BLaER1 (cell line): Measurements from ENCODE around the gene ERBB3.

Source experiments
- H3K27ac ChIP-seq: shearing (Covaris generic); formaldehyde crosslinking; 2 replicates; pipeline ENCODE4 v1.8.1; 2022
- H3K27me3 ChIP-seq: shearing (Covaris generic); formaldehyde crosslinking; 2 replicates; pipeline ENCODE4 v1.8.1; 2022
- H3K36me3 ChIP-seq: shearing (Covaris generic); formaldehyde crosslinking; 2 replicates; pipeline ENCODE4 v1.8.1; 2022
- H3K4me1 ChIP-seq: shearing (Covaris generic); formaldehyde crosslinking; 2 replicates; pipeline ENCODE4 v1.8.1; 2022
- H3K4me2 ChIP-seq: shearing (Covaris generic); formaldehyde crosslinking; 2 replicates; pipeline ENCODE4 v1.8.1; 2022
- H3K4me3 ChIP-seq: shearing (Covaris generic); formaldehyde crosslinking; 2 replicates; pipeline ENCODE4 v1.8.1; 2022
- H3K9ac ChIP-seq: shearing (Covaris generic); formaldehyde crosslinking; 2 replicates; pipeline ENCODE4 v1.8.1; 2022
- H3K9me3 ChIP-seq: shearing (Covaris generic); formaldehyde crosslinking; 2 replicates; pipeline ENCODE4 v1.8.1; 2022
- H4K20me1 ChIP-seq: shearing (Covaris generic); formaldehyde crosslinking; 2 replicates; pipeline ENCODE4 v1.8.1; 2022
- Cebpa-rat ChIP-seq: shearing (Covaris generic); IDR thresholded peaks from 2 replicates; pipeline ENCODE4 v1.8.1; 2022

ERBB3 gene

DNA sequence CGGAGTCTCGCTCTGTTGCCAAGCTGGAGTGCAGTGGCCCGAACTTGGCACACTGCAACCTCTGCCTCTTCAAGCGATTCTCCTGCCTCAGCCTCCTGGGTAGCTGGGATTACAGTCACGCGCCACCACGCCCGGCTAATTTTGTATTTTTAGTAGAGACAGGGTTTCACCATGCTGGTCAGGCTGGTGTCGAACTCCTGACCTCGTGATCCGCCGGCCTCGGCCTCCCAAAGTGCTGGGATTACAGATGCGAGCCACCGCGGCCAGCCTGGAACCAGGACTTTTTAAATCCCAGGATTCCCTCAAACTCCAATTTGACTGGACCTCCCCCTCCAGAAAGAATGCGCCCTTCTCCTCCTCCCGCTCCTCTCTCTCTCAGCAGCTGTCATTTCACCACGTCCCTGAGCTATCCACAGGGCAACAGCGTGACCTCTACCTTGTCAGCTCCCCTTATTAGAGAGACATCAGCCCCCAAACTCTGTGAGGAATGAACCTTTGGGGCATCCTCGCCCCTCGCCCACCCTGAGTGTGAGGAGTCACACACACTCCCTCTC lies 50.1 kb downstream of the ERBB3 start:
- H3K36me3 ChIP-seq, result peaks cover 53% of the 10 kb centered on the region
- no peaks in the 10 kb centered on the region for H3K9me3 ChIP-seq
- peak overlapping the region; percentile 98 for H3K4me2 ChIP-seq
- H3K27ac ChIP-seq, result peak overlapping the region; percentile 85
- peak overlapping the region; percentile 88 for H3K9ac ChIP-seq
- TF ChIP-seq Cebpa-rat, result no peak
- no peaks in the 10 kb centered on the region for H3K27me3 ChIP-seq
- peaks cover 56% of the 10 kb centered on the region for H3K4me1 ChIP-seq
- peak overlapping the region; percentile 88 for H3K4me3 ChIP-seq
- no peaks in the 10 kb centered on the region; the same call in 1 of the 2 replicates for H4K20me1 ChIP-seq

DNA sequence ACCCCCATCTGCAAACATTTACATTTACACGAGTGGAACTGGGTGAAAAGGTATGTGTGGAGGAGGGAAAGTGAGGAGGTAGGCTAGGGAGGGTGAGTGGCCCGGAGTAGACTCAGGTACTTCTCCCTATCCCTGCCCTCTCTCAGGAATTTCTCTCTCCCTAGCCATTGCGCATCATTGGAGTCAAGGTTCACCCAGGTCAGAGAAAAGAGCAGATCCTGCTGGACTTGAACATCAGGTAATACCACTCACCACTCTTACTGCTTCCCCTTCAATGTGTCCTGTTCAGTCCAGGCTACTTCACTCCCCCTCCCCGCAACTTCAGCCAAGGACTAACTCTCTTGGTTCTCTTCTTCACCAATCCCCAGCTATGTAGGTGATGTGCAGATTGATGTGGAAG lies 50.9 kb downstream of the ERBB3 start:
- H4K20me1 ChIP-seq, result no peaks in the 10 kb centered on the region; the same call in 1 of the 2 replicates
- no peaks in the 10 kb centered on the region for H3K9me3 ChIP-seq
- no peak for TF ChIP-seq Cebpa-rat
- peak overlapping the region; percentile 88 for H3K9ac ChIP-seq
- H3K27ac ChIP-seq, result peak overlapping the region; percentile 85; the same call in 1 of the 2 replicates
- peaks cover 58% of the 10 kb centered on the region for H3K36me3 ChIP-seq
- H3K4me3 ChIP-seq, result no peak overlapping the region
- H3K4me1 ChIP-seq, result peaks cover 47% of the 10 kb centered on the region
- peak overlapping the region; percentile 98 for H3K4me2 ChIP-seq
- no peaks in the 10 kb centered on the region for H3K27me3 ChIP-seq

DNA sequence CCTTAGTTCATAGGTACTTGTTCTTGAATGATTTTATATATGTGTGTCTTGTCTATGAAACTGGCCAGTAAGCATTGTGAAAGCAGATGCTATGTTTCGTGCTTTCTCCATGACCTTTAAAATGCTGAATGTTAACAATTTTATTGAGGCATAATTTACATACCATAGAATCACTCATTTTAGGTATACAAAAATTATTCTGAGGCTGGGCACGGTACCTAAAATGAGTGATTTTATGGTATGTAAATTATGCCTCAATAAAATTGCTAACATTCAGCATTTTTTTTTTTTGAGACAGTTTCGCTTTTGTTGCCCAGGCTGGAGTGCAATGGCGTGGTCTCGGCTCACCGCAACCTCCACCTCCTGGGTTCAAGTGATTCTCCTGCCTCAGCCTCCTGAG lies 54.9 kb downstream of the ERBB3 start:
- no peaks in the 10 kb centered on the region; the same call in 1 of the 2 replicates for H4K20me1 ChIP-seq
- no peak overlapping the region for H3K4me2 ChIP-seq
- H3K36me3 ChIP-seq, result peaks cover 98% of the 10 kb centered on the region
- no peak overlapping the region for H3K9ac ChIP-seq
- no peak for TF ChIP-seq Cebpa-rat
- H3K4me3 ChIP-seq, result no peak overlapping the region
- H3K4me1 ChIP-seq, result peaks cover 24% of the 10 kb centered on the region
- H3K27me3 ChIP-seq, result no peaks in the 10 kb centered on the region
- H3K27ac ChIP-seq, result no peak overlapping the region
- no peaks in the 10 kb centered on the region for H3K9me3 ChIP-seq

DNA sequence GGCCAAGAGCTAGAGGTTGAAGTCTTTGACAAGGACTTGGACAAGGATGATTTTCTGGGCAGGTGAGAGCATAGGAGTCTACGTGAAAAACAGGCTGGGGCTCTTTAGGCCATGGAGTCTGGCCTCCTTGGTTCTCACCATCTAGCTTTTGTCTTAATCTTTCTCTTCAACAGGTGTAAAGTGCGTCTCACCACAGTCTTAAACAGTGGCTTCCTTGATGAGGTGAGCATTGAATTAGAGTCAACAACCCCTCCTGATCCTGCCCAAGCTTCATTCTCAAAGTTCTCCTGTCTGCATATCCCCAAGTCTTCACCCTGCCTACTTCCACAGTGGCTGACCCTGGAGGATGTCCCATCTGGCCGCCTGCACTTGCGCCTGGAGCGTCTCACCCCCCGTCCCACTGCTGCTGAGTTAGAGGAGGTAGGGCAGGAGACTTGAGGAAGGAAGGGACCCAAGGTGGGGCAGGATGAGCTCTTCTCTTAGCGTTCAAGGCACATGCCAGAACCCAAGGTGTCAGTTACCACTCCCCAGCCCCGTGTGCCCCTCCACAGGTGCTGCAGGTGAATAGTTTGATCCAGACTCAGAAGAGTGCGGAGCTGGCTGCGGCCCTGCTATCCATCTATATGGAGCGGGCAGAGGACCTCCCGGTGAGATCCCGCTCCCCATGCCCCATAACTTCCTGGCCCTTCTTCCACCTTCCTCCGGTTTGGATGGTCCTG lies 58.0 kb downstream of the ERBB3 start:
- no peak overlapping the region for H3K27ac ChIP-seq
- H3K4me1 ChIP-seq, result no peaks in the 10 kb centered on the region
- no peaks in the 10 kb centered on the region for H3K9me3 ChIP-seq
- H3K9ac ChIP-seq, result no peak overlapping the region
- H4K20me1 ChIP-seq, result no peaks in the 10 kb centered on the region
- TF ChIP-seq Cebpa-rat, result no peak
- no peak overlapping the region for H3K4me2 ChIP-seq
- no peaks in the 10 kb centered on the region for H3K27me3 ChIP-seq
- no peak overlapping the region for H3K4me3 ChIP-seq
- peaks cover 100% of the 10 kb centered on the region for H3K36me3 ChIP-seq

DNA sequence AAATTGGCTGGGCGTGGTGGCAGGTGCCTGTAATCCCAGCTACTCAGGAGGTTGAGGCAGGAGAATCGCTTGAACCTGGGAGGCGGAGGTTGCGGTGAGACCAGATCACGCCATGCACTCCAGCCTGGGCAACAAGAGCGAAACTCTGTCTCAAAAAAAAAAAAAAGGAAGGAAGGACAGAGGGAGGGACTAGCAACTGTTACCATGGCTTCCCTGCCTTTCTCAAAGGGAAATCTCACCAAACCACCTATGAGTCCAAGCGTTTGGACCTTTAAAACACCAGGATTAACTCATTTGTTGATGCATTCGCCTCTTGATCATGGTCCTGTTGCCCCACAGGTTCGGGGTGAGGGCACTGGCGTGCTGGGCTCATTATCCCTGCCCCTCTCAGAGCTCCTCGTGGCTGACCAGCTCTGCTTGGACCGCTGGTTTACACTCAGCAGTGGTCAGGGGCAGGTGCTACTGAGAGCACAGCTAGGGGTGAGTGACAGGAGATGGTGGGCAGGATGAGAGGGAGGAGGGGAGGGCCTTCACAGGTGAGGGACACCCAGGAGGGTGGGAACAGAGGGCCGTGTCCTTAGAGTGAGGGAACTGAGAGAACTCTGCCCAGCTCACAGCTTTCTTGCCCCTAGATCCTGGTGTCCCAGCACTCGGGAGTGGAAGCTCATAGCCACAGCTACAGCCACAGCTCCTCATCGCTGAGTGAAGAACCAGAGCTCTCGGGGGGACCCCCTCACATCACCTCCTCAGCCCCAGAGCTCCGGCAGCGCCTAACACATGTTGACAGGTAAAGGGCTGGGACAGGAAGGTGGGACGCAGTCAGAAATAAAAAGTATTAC lies 62.2 kb downstream of the ERBB3 start:
- Histone ChIP-seq H3K9ac (no peak overlapping the region), H3K4me2 (no peak overlapping the region), H3K27ac (no peak overlapping the region), H4K20me1 (no peaks in the 10 kb centered on the region), H3K4me3 (no peak overlapping the region), H3K9me3 (no peaks in the 10 kb centered on the region), H3K36me3 (peaks cover 86% of the 10 kb centered on the region), H3K27me3 (no peaks in the 10 kb centered on the region), H3K4me1 (no peaks in the 10 kb centered on the region)
- TF ChIP-seq Cebpa-rat, result no peak

DNA sequence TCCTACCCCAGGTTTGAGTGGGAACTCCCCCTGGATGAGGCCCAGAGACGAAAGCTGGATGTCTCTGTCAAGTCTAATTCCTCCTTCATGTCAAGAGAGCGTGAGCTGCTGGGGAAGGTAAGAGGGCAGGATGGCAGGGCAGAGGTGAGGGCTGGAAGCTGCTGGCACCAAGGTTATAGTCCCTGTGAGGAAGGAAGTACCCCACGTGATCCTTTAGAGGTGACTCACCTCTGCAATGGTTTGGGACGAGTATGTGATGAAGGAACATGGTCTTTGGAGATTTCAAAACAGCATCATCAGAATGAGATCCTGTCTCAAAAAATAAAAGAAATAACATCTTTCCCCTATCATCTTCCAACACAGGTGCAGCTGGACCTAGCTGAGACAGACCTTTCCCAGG lies 63.3 kb downstream of the ERBB3 start:
- no peaks in the 10 kb centered on the region for H4K20me1 ChIP-seq
- no peak overlapping the region for H3K4me3 ChIP-seq
- no peaks in the 10 kb centered on the region for H3K27me3 ChIP-seq
- H3K27ac ChIP-seq, result no peak overlapping the region
- no peaks in the 10 kb centered on the region for H3K4me1 ChIP-seq
- no peaks in the 10 kb centered on the region for H3K9me3 ChIP-seq
- no peak for TF ChIP-seq Cebpa-rat
- H3K4me2 ChIP-seq, result no peak overlapping the region
- peaks cover 75% of the 10 kb centered on the region for H3K36me3 ChIP-seq
- no peak overlapping the region for H3K9ac ChIP-seq

DNA sequence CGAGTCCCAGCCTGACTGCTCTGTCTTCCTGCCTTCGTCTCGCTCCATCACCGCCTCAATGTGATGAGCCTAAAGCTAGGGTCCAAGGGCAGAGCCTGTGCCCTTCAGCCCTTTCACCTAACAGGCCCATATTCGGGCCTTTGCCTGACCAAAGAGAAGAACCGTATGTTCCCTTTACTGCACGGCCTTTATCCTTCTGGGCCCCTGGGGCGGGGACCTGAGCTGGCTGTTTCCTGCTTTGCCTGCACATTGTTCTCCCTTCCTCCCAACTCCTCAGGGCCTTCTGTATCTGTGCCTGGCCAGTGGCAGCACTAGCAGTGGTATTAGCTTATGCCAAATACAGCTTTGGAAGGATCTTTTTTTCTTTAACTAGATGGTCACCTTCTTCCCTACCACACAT lies 63.9 kb downstream of the ERBB3 start:
- 0 out of 2 replicates have a peak overlapping the region, but pooled peaks have one; percentile 21 for H3K9ac ChIP-seq
- H3K4me2 ChIP-seq, result no peak overlapping the region
- H3K27me3 ChIP-seq, result no peaks in the 10 kb centered on the region
- TF ChIP-seq Cebpa-rat, result no peak
- H3K9me3 ChIP-seq, result no peaks in the 10 kb centered on the region
- H3K4me1 ChIP-seq, result no peaks in the 10 kb centered on the region
- no peaks in the 10 kb centered on the region for H4K20me1 ChIP-seq
- peaks cover 68% of the 10 kb centered on the region for H3K36me3 ChIP-seq
- no peak overlapping the region for H3K4me3 ChIP-seq
- no peak overlapping the region for H3K27ac ChIP-seq

DNA sequence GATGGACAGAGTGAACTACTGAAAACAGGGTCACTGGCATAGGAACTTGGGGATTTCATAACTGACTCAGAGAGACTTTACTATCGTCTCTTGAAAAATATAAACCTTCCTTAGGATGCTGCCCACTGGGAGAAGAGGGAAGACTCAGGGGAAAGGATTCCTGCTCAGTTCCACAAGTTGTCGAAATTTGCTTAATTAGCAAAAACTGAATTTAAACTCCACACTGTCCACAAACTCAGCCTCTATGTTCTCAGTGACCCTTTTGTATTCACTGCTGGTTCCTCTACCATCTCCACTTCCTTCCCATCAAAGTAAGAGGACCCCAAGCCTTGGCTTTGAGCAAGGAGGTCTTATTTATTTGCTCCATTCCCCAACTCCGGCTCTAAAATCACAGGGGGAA lies 65.3 kb downstream of the ERBB3 start:
- Histone ChIP-seq H3K4me3 (no peak overlapping the region), H3K36me3 (peaks cover 61% of the 10 kb centered on the region), H3K27ac (no peak overlapping the region), H3K9me3 (no peaks in the 10 kb centered on the region), H3K4me1 (no peaks in the 10 kb centered on the region), H3K27me3 (no peaks in the 10 kb centered on the region), H3K4me2 (no peak overlapping the region), H3K9ac (no peak overlapping the region), H4K20me1 (no peaks in the 10 kb centered on the region)
- TF ChIP-seq Cebpa-rat, result no peak

DNA sequence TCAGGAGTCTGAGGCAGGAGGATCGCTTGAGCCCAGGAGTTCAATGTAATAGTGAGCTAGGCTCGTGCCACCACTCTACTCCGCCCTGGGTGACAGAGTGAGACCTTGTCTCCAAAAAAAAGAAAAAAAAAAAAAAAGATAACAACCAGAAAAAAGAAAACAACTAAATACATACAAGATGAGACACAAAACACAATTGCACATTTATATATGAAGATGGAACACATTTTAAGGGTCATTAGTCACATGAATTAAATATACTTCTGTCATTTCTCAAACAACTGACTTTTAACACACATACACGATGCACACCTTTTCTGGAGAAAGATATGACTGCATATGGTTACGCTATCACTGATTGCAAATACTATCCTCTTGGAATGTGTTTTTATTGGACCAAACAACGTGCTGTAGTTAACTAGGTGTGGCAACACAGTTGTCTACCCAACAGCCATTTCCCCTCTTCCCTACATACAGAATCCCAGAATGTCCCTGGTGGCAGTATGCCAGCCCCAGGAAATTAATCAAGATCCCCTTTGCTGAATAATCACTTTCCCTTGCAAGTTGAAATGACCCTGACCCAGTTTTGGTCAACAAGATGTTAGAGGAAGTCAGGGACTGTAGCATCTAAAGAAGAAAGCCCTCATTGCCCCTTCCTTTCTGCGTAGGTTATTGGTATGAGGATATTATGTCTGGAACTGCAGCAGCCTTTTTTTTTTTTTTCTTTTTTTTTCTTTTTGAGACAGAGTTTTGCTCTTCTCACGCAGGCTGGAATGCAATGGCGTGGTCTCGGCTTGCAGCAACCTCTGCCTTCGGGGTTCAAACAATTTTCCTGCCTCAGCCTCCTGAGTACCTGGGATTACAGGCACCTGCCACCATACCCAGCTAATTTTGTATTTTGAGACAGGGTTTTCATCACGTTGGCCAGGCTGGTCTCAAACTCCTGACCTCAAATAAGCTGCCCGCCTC lies 66.8 kb downstream of the ERBB3 start:
- H4K20me1 ChIP-seq, result no peaks in the 10 kb centered on the region
- no peaks in the 10 kb centered on the region for H3K9me3 ChIP-seq
- no peak for TF ChIP-seq Cebpa-rat
- no peak overlapping the region for H3K9ac ChIP-seq
- no peak overlapping the region for H3K4me3 ChIP-seq
- peaks cover 45% of the 10 kb centered on the region for H3K36me3 ChIP-seq
- H3K27me3 ChIP-seq, result no peaks in the 10 kb centered on the region
- H3K4me1 ChIP-seq, result peaks cover 8% of the 10 kb centered on the region
- H3K4me2 ChIP-seq, result no peak overlapping the region
- no peak overlapping the region for H3K27ac ChIP-seq
